ENCODE measurements around the gene TRIP13. TPM values are rescaled to one million over a fixed set of nuclear protein-coding genes. Genes with fewer than 3 reads are reported as not detected.

TRIP13 gene
- total and polyA plus RNA-seq, 10 of the 15 experiments (the other 5 are each of a cell fraction or from before 2014, with no cell fraction given) = 15.1 to 64.9 (median 32.2) TPM

- SMC1A ChIA-PET (ENCODE audit: uncharacterized antibody, unreplicated experiment) = no interaction called here
- Histone ChIP-seq H3K9me3 (replicated peaks; ENCODE audit: control insufficient read depth, insufficient read depth, low read length) (no peaks in the 10 kb centered on the region; the same call in 2 of the 3 replicates), H2AFZ (ENCODE audit: control insufficient read depth, low read depth, low read length) (no peak overlapping the region), H3K27ac (ENCODE audit: control insufficient read depth, insufficient read depth) (no peak overlapping the region), H3K79me2 (ENCODE audit: control insufficient read depth, insufficient read depth, low read length) (peaks cover 4% of the 10 kb centered on the region; the same call in 1 of the 2 replicates), H3K9ac (ENCODE audit: control insufficient read depth, insufficient read depth, low read length) (no peak overlapping the region), H3K27me3 (replicated peaks in 1 of 2; ENCODE audit: control insufficient read depth in 2 of 2, insufficient read depth in 2 of 2, low read length in 1 of 2) (no peaks in the 10 kb centered on the region), H3K36me3 (ENCODE audit: control insufficient read depth in 2 of 2, insufficient read depth in 2 of 2, low read length in 1 of 2) (peaks cover 48 to 63% of the 10 kb centered on the region in 2 experiments), H3K4me3 (no peak overlapping the region), H3K4me2 (ENCODE audit: control insufficient read depth, insufficient read depth) (no peak overlapping the region), H3K4me1 (ENCODE audit: control insufficient read depth, insufficient read depth, low read length) (no peaks in the 10 kb centered on the region), H4K20me1 (ENCODE audit: control insufficient read depth, insufficient read depth) (peaks cover 5% of the 10 kb centered on the region; the same call in 1 of the 2 replicates)
- FAIRE-seq = no peak
- 85% methylated on average over 28 of the region's 33 CpGs for WGBS (ENCODE audit: insufficient coverage, insufficient replicate concordance, low lambda C conversion rate, missing lambda C conversion rate)
- in situ Hi-C loops (cut with MboI) = no loop called here
- BruUV-seq (replicated peaks) = no TSS peak
- POLR2A ChIA-PET = no interaction called here
- RAD21 ChIA-PET (ENCODE audit: unreplicated experiment) = no interaction called here
- intact Hi-C loops (cut with micrococcal nuclease; ENCODE audit: unreplicated experiment) = no loop called here
- ATAC-seq = no peak
- CTCF ChIA-PET = no interaction called here
- no peak for TF ChIP-seq IRF4 (IDR thresholded peaks at IDR 0.05; ENCODE audit: low read depth, low read length)
- peak; percentile 38 to 53; a peak in 3 of 4 replicates for TF ChIP-seq BHLHE40 (IDR thresholded peaks at IDR 0.05; ENCODE audit: borderline replicate concordance in 1 of 2, low read depth in 2 of 2, low read length in 1 of 2)
- TF ChIP-seq RUNX3 (IDR thresholded peaks at IDR 0.05; ENCODE audit: low read length) = peak; percentile 67
- no peak for TF ChIP-seq SMARCA5 (IDR thresholded peaks at IDR 0.05)
- 0 out of 3 replicates have a peak, but pooled peaks have one; percentile 20 for TF ChIP-seq POU2F2 (IDR thresholded peaks at IDR 0.05; ENCODE audit: borderline replicate concordance, low read depth, low read length)
- 0 out of 2 replicates have a peak, but pooled peaks have one; percentile 44 for TF ChIP-seq CBFB (IDR thresholded peaks at IDR 0.05; ENCODE audit: low read depth)
- TF ChIP-seq MLLT1 (IDR thresholded peaks at IDR 0.05) = peak; percentile 78
- DNase-seq (ENCODE audit: low read depth, low spot score) = no peak
These were observed 10.2 kb upstream of the TRIP13 start for GRCh38 chr5:882253-883183.

Measured in GM12878 (cell line).